ENCODE data around the gene MAPK9. TPM values are rescaled to one million over a fixed set of nuclear protein-coding genes. Genes with fewer than 3 reads are reported as not detected.

MAPK9 gene
- total and polyA plus RNA-seq, 12 donors: 11.9 to 66.6 (median 34.9) TPM

- peaks cover 0 to 7% of the 10 kb centered on the region in 2 donors for H3K36me3 ChIP-seq (replicated peaks in 1 of 2)
- no peak overlapping the region for H3K4me3 ChIP-seq
- H3K27ac ChIP-seq: no peak overlapping the region
- intact Hi-C loops (cut with DNase I): no loop called here
- no peaks in the 10 kb centered on the region for H3K27me3 ChIP-seq
- TF ChIP-seq POLR2A (IDR thresholded peaks at IDR 0.05): no peak
- TF ChIP-seq, protein P1, sequence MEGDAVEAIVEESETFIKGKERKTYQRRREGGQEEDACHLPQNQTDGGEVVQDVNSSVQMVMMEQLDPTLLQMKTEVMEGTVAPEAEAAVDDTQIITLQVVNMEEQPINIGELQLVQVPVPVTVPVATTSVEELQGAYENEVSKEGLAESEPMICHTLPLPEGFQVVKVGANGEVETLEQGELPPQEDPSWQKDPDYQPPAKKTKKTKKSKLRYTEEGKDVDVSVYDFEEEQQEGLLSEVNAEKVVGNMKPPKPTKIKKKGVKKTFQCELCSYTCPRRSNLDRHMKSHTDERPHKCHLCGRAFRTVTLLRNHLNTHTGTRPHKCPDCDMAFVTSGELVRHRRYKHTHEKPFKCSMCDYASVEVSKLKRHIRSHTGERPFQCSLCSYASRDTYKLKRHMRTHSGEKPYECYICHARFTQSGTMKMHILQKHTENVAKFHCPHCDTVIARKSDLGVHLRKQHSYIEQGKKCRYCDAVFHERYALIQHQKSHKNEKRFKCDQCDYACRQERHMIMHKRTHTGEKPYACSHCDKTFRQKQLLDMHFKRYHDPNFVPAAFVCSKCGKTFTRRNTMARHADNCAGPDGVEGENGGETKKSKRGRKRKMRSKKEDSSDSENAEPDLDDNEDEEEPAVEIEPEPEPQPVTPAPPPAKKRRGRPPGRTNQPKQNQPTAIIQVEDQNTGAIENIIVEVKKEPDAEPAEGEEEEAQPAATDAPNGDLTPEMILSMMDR (IDR thresholded peaks at IDR 0.05): no peak
- no peaks in the 10 kb centered on the region for H3K9me3 ChIP-seq (replicated peaks in 1 of 3)
- no peak for DNase-seq
- WGBS, 4 donors: 88 to 95% (median 92%) methylated on average over 7 of the region's 7 CpGs
- no peaks in the 10 kb centered on the region for H3K4me1 ChIP-seq (replicated peaks in 1 of 2)
Measured at GRCh38 chr5:180339583-180340183, 47.8 kb upstream of the MAPK9 start.

DNA sequence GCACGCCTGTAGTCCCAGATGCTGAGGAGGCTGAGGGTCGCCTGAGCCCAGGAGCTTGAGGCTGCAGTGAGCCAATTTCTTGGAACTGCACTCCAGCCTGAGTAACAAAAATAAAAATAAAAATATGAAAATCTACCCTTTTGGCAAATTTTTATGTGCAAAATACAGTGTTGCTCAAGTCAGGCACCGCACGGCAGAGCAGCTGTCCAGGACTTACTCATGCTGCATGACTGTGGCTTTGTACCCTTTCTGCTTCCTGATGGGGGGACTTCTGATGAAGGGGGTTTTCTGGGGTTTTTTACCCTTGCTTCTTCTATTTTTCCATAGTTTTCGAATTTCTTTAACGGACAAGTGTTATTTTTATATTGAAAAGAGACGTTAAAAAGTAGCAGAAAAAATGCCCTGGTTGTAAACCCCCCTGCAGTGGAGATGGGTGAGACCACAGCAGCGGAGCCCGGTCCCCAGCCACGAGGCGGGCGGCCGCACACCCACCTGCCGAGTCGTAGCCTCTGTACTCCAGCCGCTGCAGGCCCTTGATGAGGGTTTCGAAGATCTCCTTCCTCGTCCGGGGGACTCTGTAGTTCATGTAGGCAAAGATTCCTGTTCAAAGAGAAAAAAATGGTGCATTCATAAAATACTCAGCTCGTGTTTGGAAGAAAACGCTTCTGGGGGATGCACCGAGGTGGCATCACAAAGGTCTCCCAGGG lies 46.3 kb upstream of the MAPK9 start:
- no peak for DNase-seq
- 88 to 96% (median 91%) methylated on average over 22 of the region's 22 CpGs for WGBS, 4 donors
- Histone ChIP-seq H3K27ac (no peak overlapping the region), H3K4me1 (replicated peaks in 1 of 2) (no peaks in the 10 kb centered on the region), H3K4me3 (no peak overlapping the region), H3K36me3 (replicated peaks in 1 of 2) (peaks cover 0 to 8% of the 10 kb centered on the region in 2 donors), H3K27me3 (no peaks in the 10 kb centered on the region), H3K9me3 (replicated peaks in 1 of 3) (no peaks in the 10 kb centered on the region)
- intact Hi-C loops (cut with DNase I): no loop called here
- TF ChIP-seq, protein P1 (IDR thresholded peaks at IDR 0.05): no peak
- no peak for TF ChIP-seq POLR2A (IDR thresholded peaks at IDR 0.05)

- 92 to 96% (median 95%) methylated on average over 33 to 34 of the region's 34 CpGs for WGBS, 4 donors
- DNase-seq: no peak
- no peaks in the 10 kb centered on the region for H3K9me3 ChIP-seq (replicated peaks in 1 of 3)
- no peak overlapping the region for H3K4me3 ChIP-seq
- no peak overlapping the region for H3K27ac ChIP-seq
- H3K36me3 ChIP-seq (replicated peaks in 1 of 2): peaks cover 0 to 8% of the 10 kb centered on the region in 2 donors
- peaks cover 0 to 1% of the 10 kb centered on the region in 2 donors for H3K4me1 ChIP-seq (replicated peaks in 1 of 2)
- no peaks in the 10 kb centered on the region for H3K27me3 ChIP-seq
- intact Hi-C loops (cut with DNase I): no loop called here
- TF ChIP-seq, protein P1 (IDR thresholded peaks at IDR 0.05): no peak
- no peak for TF ChIP-seq POLR2A (IDR thresholded peaks at IDR 0.05)
Measured at GRCh38 chr5:180336234-180337020, 44.5 kb upstream of the MAPK9 start.

DNA sequence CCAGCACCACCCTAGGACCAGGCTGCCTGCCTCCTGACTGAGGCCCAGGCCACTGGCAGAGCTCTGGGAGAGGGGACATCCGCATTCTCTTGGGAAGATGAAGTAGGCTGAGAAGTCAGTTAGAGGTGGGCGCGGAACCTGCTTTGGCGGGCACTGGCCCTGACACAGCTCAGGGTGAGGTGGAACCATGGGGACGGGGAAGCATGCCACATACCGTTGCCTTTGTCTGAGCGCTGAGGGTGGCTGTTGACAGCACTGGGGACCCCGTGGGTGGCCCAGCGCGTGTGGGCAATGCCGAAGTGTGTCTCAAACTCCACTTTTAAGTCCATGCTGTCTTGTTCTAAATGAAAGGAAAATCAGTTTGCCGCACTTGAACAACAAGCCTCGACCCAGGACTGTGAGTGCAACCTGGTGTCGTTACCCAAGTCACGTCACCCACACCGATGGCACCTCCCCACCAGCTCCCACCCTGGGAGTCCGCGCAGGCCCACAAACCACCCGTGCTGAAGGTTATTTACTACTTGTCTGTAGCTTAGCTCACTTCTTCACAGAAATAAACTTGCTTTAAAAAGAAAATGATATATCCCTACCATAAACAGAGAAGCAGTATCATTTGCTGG lies 43.8 kb upstream of the MAPK9 start:
- Histone ChIP-seq H3K4me3 (no peak overlapping the region), H3K27ac (no peak overlapping the region), H3K36me3 (replicated peaks in 1 of 2) (peaks cover 0 to 8% of the 10 kb centered on the region in 2 donors), H3K9me3 (replicated peaks in 1 of 3) (no peaks in the 10 kb centered on the region), H3K27me3 (no peaks in the 10 kb centered on the region), H3K4me1 (replicated peaks in 1 of 2) (peaks cover 5 to 6% of the 10 kb centered on the region in 2 donors)
- intact Hi-C loops (cut with DNase I): no loop called here
- 93 to 97% (median 95%) methylated on average over 14 to 19 of the region's 19 CpGs for WGBS, 4 donors
- no peak for TF ChIP-seq POLR2A (IDR thresholded peaks at IDR 0.05)
- TF ChIP-seq, protein P1 (IDR thresholded peaks at IDR 0.05): no peak
- DNase-seq: no peak

All from adrenal gland (tissue), 12 donors.